ENCODE measurements around the gene TEDC1. TPM values are rescaled to one million over a fixed set of nuclear protein-coding genes. Genes with fewer than 3 reads are reported as not detected.
A peak's percentile ranks its signal among the peaks of the same experiment; 100 is the strongest.

The TEDC1 gene
- polyA plus RNA-seq, 6 donors from 2014 or later = 3.5 to 13.6 (median 8.3) TPM

DNA sequence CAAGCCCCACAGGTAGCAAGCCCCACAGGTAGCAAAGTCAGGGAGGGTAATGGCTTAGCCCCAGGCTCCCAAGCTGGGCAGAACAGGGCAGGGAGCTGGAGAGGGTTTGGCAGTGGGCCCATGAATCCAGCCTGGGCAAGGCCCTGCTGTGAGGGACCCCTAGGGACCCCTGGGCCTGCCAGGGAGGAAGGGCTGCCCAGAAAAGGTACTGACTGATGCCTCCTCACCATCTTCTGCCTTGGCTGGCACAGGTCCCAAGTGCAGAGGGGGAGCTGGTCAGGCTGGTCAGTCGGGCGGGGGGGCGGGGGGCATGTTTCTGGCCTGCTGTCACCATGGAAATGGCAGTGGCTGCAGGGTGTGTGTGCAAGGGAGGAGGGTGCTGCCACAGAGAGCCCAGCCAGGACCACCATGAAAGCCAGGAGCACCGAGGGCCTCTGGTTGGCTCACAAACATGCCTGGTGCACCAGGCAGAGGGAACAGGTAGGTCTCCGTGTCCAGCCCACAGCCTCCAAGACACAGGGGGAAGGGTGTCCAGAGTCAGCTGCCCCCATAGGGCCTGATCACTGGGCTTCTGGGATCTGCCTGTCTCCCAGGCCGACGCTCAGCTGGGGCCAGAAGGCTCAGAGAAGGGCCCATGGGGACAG lies 17.9 kb upstream of the TEDC1 start:
- peaks cover 0 to 9% (median 0%) of the 10 kb centered on the region in 3 donors for H3K27me3 Mint-ChIP-seq
- peaks cover 10 to 19% (median 14%) of the 10 kb centered on the region in 3 donors for H3K4me1 Mint-ChIP-seq
- no peak for DNase-seq
- H3K27ac Mint-ChIP-seq = peak overlapping the region in 1 of 6 donors; percentile 39
- ATAC-seq (ENCODE audit: low read depth in 2 of 2) = no peak
- peak overlapping the region; percentile 56 to 91 (median 75) for H3K4me3 Mint-ChIP-seq
- peaks cover 0 to 2% (median 0%) of the 10 kb centered on the region in 7 donors for H3K9me3 Mint-ChIP-seq
- H3K36me3 Mint-ChIP-seq = peaks cover 0 to 8% of the 10 kb centered on the region in 2 donors

DNA sequence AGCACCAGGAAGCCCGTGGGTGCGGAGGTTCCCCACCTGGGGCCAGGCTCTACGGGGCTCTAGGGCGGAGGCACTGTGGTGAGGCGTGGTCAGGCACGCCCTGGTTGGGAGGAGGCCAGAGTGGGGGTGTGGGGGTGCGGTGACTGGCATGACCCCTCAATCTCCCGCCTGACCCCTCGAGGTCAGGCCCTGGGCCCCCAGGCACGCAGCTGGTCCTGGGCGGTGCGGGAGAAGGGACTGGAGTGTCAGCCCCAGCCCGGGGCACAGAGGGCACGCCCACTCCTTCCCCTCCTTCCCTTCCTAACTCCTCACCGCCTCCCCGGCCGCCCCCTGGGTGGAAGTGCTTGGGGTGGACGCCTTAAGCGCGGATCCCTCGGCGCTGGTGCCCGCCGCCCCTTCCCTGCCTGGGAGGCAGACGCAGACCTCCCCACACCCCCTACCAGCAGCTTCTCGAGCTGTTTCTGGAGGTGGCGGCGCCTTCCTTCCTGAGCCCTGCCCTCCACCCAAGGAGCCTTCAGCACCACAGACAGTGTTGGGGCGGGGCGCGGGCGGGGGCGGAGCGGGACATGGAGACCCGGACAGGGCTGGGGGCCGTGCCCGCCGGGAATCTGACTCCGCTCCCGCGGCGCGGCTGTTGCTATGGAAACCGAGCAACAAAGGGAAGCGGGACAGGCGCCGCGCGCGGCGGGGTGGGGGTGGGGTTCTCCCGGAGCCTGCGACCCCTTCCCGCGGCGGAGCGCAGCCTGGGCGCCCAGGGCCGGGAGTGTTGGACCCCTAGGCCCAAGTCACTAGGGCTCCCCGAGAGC lies 17.2 kb upstream of the TEDC1 start:
- ATAC-seq (ENCODE audit: low read depth in 2 of 2) = peak; percentile 49 to 51
- Mint-ChIP-seq H3K27me3 (peaks cover 0 to 9% (median 0%) of the 10 kb centered on the region in 3 donors), H3K9me3 (peaks cover 0 to 2% (median 0%) of the 10 kb centered on the region in 7 donors), H3K4me1 (peaks cover 10 to 19% (median 14%) of the 10 kb centered on the region in 3 donors), H3K36me3 (peaks cover 0 to 8% of the 10 kb centered on the region in 2 donors), H3K4me3 (peak overlapping the region; percentile 35 to 91 (median 75)), H3K27ac (peak overlapping the region in 3 of 6 donors; percentile 39 to 83 (median 59))
- peak; percentile 53 for DNase-seq

DNA sequence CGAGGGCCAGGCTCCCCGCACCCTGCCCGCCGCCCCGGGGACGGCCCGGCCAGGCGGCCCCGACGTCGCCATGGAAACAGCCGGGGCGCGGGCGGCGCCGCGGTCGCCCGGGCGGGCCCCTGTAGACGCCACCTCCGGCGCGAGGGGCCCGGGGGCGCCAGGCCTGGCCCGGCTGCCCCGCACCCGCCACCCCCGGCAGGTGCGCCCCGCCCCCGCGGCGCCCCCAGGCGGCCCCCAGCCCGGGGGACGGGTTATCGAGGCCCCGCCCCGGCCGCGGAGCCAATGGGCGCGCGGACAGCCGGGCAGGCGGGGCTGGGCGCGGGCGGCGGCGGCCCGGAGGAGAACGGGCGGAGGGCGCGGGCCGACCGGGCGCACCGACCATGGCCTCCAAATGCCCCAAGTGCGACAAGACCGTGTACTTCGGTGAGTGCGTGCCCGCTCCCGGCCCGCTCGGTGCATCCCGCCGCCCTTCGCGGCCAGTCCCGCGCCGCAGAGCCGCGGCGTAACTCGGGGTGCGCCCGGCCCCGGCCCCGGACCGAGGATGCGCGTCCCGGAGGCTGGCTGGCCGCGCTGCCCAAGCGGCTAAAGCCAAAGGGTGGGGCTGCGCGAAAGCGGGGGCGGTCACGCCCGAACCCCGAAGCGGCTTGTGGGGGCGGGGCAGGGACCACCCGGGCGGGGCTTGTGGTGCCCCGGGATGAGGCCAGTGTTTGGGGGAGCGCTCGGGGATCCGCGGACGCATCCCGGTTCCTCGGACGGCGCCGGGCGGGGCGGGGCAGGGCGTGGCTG lies 16.4 kb upstream of the TEDC1 start, which contains the start of gene CRIP2:
TSS of gene CRIP2 (plus strand) at position 339 of the 786 bp plus-strand sequence. CDS start at position 381, 42 bp downstream.
- peak; percentile 29 to 40 for ATAC-seq (ENCODE audit: low read depth in 2 of 2)
- peak; percentile 63 for DNase-seq
- H3K27ac Mint-ChIP-seq = peak within 1 kb of the TSS in 3 of 6 donors; percentile 39 to 83 (median 59)
- peaks cover 0 to 2% (median 0%) of the 10 kb centered on the region in 7 donors for H3K9me3 Mint-ChIP-seq
- H3K4me3 Mint-ChIP-seq = peak within 1 kb of the TSS; percentile 65 to 91 (median 76)
- H3K36me3 Mint-ChIP-seq = peaks cover 0 to 8% of the 10 kb centered on the region in 2 donors
- peaks cover 0 to 9% (median 0%) of the 10 kb centered on the region in 3 donors for H3K27me3 Mint-ChIP-seq
- H3K4me1 Mint-ChIP-seq = peaks cover 12 to 22% (median 17%) of the 10 kb centered on the region in 3 donors

DNA sequence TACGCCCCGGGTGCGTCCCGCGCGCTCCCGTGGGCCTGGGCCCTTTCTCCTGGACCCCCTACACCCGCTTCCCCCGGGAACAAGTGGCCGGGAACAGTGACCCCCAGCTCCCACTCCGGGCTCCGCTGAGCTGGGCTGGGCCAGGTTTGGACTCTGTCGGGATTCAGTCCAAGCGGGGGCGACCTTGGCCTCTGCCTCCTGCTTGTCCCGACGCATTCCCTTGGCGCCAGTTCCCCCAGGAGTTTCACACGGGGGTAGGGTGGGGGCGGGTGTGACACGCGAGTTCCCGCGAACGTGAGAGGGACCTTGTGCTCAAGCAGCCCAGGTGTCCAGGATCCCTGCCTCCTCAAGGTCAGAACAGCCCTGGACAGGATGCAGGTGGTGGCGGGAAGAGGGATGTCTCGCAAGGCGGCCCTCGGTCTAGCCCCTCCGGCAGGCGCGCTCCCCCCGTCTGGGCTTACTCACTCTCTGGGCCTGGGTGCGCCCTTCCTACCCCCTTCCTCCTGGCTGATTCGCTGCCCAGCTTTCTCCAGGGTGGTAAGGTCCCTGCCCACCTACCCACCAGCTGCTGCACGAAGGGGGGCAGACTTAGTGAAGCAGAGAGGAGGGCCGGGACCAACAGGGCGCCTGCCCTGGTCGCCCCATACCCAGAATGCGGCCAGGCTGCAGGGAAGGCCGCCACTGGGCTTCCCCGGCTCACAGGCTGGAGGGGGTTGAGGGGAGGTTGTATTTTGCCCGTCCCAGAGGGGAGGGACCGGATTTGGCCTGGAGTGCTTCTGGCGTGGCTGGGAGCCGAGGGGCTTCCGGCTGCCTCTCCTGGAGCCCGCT lies 15.6 kb upstream of the TEDC1 start:
- peak overlapping the region in 1 of 6 donors; percentile 34 for H3K27ac Mint-ChIP-seq

DNA sequence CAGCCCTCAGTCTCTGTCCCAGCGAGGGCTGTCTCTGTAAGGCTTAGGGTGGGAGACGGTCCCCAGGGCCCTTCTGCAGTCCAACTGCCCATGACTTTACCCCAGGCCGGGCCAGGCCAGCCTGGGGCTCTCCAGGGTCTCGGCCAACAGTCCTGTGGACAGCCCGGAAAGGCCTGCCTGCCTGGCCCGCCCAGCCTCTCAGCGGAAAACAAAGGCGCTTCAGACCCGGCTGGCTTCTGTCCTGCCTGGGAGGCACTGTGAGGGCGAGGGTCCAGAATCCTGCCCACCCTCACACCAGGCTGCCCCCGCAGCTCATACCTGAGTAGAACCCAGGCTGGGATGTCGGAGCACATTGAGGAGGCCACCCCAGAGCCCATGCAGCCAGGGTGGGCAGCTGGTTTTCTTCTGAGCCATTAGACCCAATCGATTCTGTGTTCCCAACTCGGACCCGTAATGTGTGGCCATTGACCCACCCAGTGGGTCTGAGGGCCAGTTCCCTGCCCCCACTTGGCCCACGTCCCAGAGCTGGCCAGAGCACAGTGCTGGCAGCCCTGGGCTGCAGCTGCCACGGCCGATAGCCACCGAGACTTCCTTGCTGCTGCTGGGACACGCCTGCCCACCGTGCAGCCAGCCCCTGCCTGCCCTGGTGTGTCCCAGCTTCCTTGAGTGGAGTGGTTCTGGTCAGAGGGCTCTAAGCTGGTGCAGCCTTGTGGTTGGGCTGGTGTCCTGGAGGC lies 14.8 kb upstream of the TEDC1 start:
- Mint-ChIP-seq H3K27me3 (peaks cover 0 to 9% (median 0%) of the 10 kb centered on the region in 3 donors), H3K27ac (peak overlapping the region in 2 of 6 donors; percentile 36 to 84), H3K9me3 (peaks cover 0 to 2% (median 0%) of the 10 kb centered on the region in 7 donors), H3K4me1 (peaks cover 27 to 38% (median 32%) of the 10 kb centered on the region in 3 donors), H3K36me3 (peaks cover 0 to 8% of the 10 kb centered on the region in 2 donors), H3K4me3 (peak overlapping the region in 7 of 8 donors; percentile 16 to 84 (median 33))
- DNase-seq (no peak), ATAC-seq (ENCODE audit: low read depth in 2 of 2) (no peak)

More for the DNA sequence above, 15.6 kb upstream of the TEDC1 start:
- peaks cover 0 to 9% (median 0%) of the 10 kb centered on the region in 3 donors for H3K27me3 Mint-ChIP-seq
- peaks cover 20 to 30% (median 24%) of the 10 kb centered on the region in 3 donors for H3K4me1 Mint-ChIP-seq
- ATAC-seq (ENCODE audit: low read depth in 2 of 2) (no peak), DNase-seq (no peak)
- peak overlapping the region; percentile 9 to 78 (median 44) for H3K4me3 Mint-ChIP-seq
- peaks cover 0 to 2% (median 0%) of the 10 kb centered on the region in 7 donors for H3K9me3 Mint-ChIP-seq
- peaks cover 0 to 8% of the 10 kb centered on the region in 2 donors for H3K36me3 Mint-ChIP-seq

DNA sequence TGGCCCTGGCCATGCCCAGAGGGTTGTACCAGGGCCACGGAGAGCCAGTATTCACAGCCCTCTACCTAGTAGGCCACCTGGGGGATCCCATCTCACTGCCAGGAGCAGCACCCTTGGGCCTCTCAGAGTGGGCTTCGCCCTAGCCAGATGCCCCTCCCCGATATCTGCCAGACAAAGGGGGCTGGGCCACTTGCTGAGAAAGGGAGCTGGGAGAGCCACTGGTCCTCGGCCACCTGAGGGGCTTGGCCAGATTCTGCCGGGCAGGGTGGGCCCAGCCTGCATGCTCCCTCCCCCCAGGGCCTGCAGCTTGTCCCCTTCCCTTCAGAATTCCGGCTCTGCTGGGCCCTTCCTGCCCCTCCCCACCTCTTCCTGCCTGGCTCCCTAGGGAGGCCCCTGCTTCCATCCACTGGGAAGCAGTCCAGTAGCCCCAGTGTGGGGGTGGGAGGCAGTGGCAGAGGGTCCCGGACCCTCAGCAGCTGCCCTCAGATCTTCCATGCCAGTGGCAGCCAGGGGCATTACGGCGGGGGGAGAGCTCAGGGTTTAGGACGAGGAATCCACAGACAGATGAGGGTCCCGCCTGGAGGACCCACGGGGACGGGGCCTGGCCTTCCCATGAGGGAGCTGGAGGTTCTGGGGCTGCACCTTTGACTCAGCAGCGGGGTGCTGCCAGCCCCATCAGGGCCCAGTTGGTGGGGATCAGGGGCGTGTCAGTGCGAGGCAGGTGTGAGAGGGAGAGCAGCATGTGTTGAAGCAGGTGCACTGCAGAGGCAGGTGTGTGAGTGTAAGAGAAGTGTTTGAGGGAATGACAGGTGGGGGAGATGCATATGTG lies 14.0 kb upstream of the TEDC1 start:
- peak overlapping the region; percentile 4 to 88 (median 48) for H3K27ac Mint-ChIP-seq
- peaks cover 0 to 2% (median 0%) of the 10 kb centered on the region in 7 donors for H3K9me3 Mint-ChIP-seq
- H3K4me3 Mint-ChIP-seq = peak overlapping the region in 5 of 8 donors; percentile 47 to 84 (median 62)
- peaks cover 0 to 9% (median 0%) of the 10 kb centered on the region in 3 donors for H3K27me3 Mint-ChIP-seq
- ATAC-seq (ENCODE audit: low read depth in 2 of 2) (no peak), DNase-seq (no peak)
- peaks cover 29 to 46% (median 37%) of the 10 kb centered on the region in 3 donors for H3K4me1 Mint-ChIP-seq
- peaks cover 0 to 8% of the 10 kb centered on the region in 2 donors for H3K36me3 Mint-ChIP-seq

DNA sequence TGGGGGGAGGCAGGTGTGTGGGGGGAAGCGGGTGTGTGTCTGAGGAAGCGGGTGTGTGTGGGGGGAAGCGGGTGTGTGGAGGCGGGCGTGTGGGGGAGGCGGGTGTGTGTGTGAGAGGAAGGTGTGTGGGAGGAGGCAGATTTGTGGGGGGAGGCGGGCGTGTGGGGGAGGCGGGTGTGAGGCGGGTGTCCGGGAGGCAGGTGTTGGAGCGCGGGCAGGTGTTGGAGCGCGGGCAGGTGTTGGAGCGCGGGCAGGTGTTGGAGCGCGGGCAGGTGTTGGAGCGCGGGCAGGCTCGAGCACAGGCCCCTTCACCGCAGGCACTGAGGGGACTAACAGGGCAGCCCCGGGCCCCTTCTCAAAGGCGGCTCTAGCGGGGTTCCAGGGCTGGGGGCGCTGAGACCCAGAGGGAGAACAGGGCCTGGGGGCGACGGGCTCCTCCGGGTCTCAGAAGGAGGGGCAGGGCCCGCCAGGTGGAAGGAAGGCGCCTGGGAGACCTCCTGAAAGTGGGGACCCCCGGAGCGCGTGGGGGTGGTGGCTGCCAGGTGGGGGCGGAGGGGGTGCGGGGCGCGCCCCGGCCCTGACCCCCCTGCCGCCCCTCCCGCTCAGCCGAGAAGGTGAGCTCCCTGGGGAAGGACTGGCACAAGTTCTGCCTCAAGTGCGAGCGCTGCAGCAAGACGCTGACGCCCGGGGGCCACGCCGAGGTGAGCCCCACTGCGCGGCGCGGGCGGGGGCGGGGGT lies 13.2 kb upstream of the TEDC1 start:
- Mint-ChIP-seq H3K9me3 (peaks cover 0 to 2% (median 0%) of the 10 kb centered on the region in 7 donors), H3K36me3 (peaks cover 0 to 8% of the 10 kb centered on the region in 2 donors)

DNA sequence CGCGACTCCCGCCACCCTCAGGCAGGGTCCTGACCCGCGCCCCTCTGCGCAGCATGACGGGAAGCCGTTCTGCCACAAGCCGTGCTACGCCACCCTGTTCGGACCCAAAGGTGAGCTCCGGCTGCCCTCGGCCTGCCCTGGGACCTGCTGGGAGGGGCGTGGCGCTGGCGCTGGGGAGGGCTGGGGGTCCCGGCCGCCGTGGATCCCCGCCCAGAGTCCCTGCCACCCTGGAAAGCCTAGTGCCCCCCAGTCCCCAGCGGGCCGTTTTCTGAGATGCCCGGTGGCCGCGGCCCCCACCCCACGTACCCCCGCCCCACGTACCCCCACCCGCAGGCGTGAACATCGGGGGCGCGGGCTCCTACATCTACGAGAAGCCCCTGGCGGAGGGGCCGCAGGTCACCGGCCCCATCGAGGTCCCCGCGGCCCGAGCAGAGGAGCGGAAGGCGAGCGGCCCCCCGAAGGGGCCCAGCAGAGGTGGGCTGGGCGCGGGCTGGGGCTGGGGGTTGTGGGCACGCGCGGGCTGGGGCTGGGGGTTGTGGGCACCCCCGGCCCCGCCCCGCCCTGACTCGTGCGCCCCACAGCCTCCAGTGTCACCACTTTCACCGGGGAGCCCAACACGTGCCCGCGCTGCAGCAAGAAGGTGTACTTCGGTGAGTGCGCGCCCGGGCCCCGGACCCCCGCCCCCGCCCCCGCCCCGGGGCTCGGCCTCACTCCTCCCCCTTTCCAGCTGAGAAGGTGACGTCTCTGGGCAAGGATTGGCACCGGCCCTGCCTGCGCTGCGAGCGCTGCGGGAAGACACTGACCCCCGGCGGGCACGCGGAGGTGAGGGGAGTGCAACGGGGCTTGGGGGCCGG lies 12.4 kb upstream of the TEDC1 start:
- ATAC-seq (ENCODE audit: low read depth in 2 of 2) (no peak), DNase-seq (no peak)
- Mint-ChIP-seq H3K9me3 (peaks cover 0 to 2% (median 0%) of the 10 kb centered on the region in 7 donors), H3K4me3 (no peak overlapping the region), H3K27me3 (peaks cover 0 to 5% (median 0%) of the 10 kb centered on the region in 3 donors), H3K36me3 (peaks cover 0 to 8% of the 10 kb centered on the region in 2 donors), H3K27ac (peak overlapping the region in 1 of 6 donors; percentile 96), H3K4me1 (peaks cover 34 to 49% (median 36%) of the 10 kb centered on the region in 3 donors)

More for the DNA sequence above, 13.2 kb upstream of the TEDC1 start:
- DNase-seq (peak; percentile 70), ATAC-seq (ENCODE audit: low read depth in 2 of 2) (peak; percentile 11 to 21)
- Mint-ChIP-seq H3K4me3 (peak overlapping the region in 4 of 8 donors; percentile 12 to 84 (median 66)), H3K27me3 (peaks cover 0 to 5% (median 0%) of the 10 kb centered on the region in 3 donors), H3K27ac (peak overlapping the region; percentile 4 to 88 (median 50)), H3K4me1 (peaks cover 34 to 53% (median 40%) of the 10 kb centered on the region in 3 donors)

DNA sequence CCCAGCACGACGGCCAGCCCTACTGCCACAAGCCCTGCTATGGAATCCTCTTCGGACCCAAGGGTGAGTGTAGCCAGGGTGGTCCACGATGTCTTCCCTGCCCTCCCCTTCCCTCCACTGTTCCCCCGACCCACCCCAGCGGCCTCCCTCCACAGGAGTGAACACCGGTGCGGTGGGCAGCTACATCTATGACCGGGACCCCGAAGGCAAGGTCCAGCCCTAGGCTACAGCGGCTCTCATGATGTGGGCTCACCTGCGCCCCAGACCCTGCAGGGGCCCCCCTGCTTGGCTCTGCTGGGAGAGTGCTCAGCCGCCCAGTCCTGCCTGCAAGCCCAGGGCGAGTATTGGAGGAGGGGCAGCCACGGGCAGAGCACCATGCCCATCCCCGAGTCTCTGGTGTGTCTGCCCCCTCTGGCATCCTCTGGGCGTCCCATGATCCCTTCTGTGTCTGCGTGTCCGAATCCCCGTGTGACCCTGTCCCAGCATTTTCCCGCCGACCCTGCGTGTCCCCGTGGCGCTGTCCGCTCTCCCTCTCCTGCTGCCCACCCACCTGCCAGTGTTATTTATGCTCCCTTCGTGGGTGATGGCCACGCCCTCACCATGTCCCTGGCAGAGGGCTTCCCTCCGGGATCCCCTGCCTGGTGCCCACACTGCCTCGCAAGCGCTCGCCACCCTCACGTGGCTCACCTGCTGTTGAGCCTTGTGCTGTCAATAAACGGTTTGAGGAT lies 11.5 kb upstream of the TEDC1 start:
- Mint-ChIP-seq H3K27ac (peak overlapping the region; percentile 49 to 100 (median 88)), H3K36me3 (peaks cover 0 to 8% of the 10 kb centered on the region in 2 donors), H3K27me3 (peaks cover 0 to 5% (median 0%) of the 10 kb centered on the region in 3 donors), H3K4me3 (peak overlapping the region in 5 of 8 donors; percentile 21 to 81 (median 76)), H3K9me3 (peaks cover 0 to 2% (median 0%) of the 10 kb centered on the region in 7 donors), H3K4me1 (peaks cover 39 to 51% (median 41%) of the 10 kb centered on the region in 3 donors)
- ATAC-seq (ENCODE audit: low read depth in 2 of 2) = no peak
- DNase-seq = no peak

Data from naive B cell (primary cell).